ENCODE data around the gene CLDN6.
A peak's percentile ranks its signal among the peaks of the same experiment; 100 is the strongest.

Gene CLDN6

GRCh38 chr16:3051009-3051408 lies 33.0 kb upstream of the CLDN6 start:
- DNase-seq: no peak

GRCh38 chr16:3050487-3050886 lies 32.5 kb upstream of the CLDN6 start:
- no peak for DNase-seq

- DNase-seq: no peak
Measured at GRCh38 chr16:3049921-3050481, 32.0 kb upstream of the CLDN6 start.

GRCh38 chr16:3047387-3047720 lies 29.4 kb upstream of the CLDN6 start:
- DNase-seq: no peak

- no peak for DNase-seq
Measured at GRCh38 chr16:3046641-3047386, 28.8 kb upstream of the CLDN6 start.

GRCh38 chr16:3045758-3046640 lies 28.0 kb upstream of the CLDN6 start, which contains the start of gene MMP25:
Gene MMP25, plus strand, starts transcription at chr16:3046561. Its CDS starts 357 bp downstream, at chr16:3046918.
- no peak for DNase-seq

- DNase-seq: no peak
Measured at GRCh38 chr16:3044708-3045107, 26.7 kb upstream of the CLDN6 start.

GRCh38 chr16:3042376-3042775 lies 24.4 kb upstream of the CLDN6 start:
- DNase-seq: no peak

GRCh38 chr16:3038896-3039295 lies 20.9 kb upstream of the CLDN6 start:
- DNase-seq: no peak

- DNase-seq: no peak
Measured at GRCh38 chr16:3038256-3038655, 20.3 kb upstream of the CLDN6 start.

GRCh38 chr16:3036726-3037315 lies 18.8 kb upstream of the CLDN6 start, which contains the start of gene BICDL2:
Gene BICDL2, minus strand, starts transcription at chr16:3036944. Its CDS starts 1,448 bp downstream, at chr16:3035496.
- DNase-seq: no peak

GRCh38 chr16:3035972-3036725 lies 18.2 kb upstream of the CLDN6 start:
- DNase-seq: no peak

GRCh38 chr16:3035289-3035971 lies 17.4 kb upstream of the CLDN6 start:
- no peak for DNase-seq

- DNase-seq: no peak
Measured at GRCh38 chr16:3032624-3033023, 14.6 kb upstream of the CLDN6 start.

GRCh38 chr16:3030222-3031212 lies 12.5 kb upstream of the CLDN6 start:
- no peak for DNase-seq

- no peak for DNase-seq
Measured at GRCh38 chr16:3029491-3030221, 11.7 kb upstream of the CLDN6 start.

- no peak for DNase-seq
Measured at GRCh38 chr16:3028716-3029319, 10.8 kb upstream of the CLDN6 start.

GRCh38 chr16:3027983-3028715 lies 10.2 kb upstream of the CLDN6 start:
- DNase-seq: peak; percentile 81

GRCh38 chr16:3027489-3027795 lies 9.5 kb upstream of the CLDN6 start:
- no peak for DNase-seq

All from NCI-H1092 (cell line).